GM12878 (cell line): Measurements from ENCODE around the gene FBRSL1. TPM values are rescaled to one million over a fixed set of nuclear protein-coding genes. Genes with fewer than 3 reads are reported as not detected.
A peak's percentile ranks its signal among the peaks of the same experiment; 100 is the strongest.

Source experiments
- CBX3 ChIP-seq: fragments of 200-600 bp; sonication (generic); IDR thresholded peaks from 2 replicates; pipeline ENCODE4 v1.6.1; 2016; ENCODE audit warnings: low read depth, borderline replicate concordance
- CBX5 ChIP-seq: sonication (generic); IDR thresholded peaks from 2 replicates; pipeline ENCODE4 v1.6.1; 2016; ENCODE audit warnings: low read depth, moderate library complexity, mild to moderate bottlenecking, inconsistent platforms
- CHD1 ChIP-seq: IDR thresholded peaks from 2 replicates; pipeline ENCODE4 v1.6.1; 2012; ENCODE audit warnings: low read depth, low read length, improper control_type of control experiment
- CTCF ChIP-seq, 3 experiments: IDR thresholded peaks in 2 of 3; conservative IDR thresholded peaks in 1 of 3; 2 replicates each; pipeline ENCODE4 v1.5.1; 2011; ENCODE audit warnings: low read depth in 3 of 3, low read length in 3 of 3, mild to moderate bottlenecking in 3 of 3, control low read depth in 2 of 3, moderate library complexity in 2 of 3, inconsistent platforms in 1 of 3, mixed read lengths in 1 of 3; ENCODE audit not compliant: control insufficient read depth in 2 of 3, insufficient read depth in 1 of 3; ENCODE audit errors: extremely low read depth in 1 of 3
- FOS ChIP-seq: IDR thresholded peaks from 3 replicates; pipeline ENCODE4 v1.6.1; 2011; ENCODE audit warnings: borderline replicate concordance; ENCODE audit not compliant: insufficient read length; ENCODE audit errors: extremely low read depth
- FOXM1 ChIP-seq: IDR thresholded peaks from 2 replicates; pipeline ENCODE4 v1.6.1; 2012; ENCODE audit warnings: low read depth, mild to moderate bottlenecking, inconsistent platforms, low read length, moderate library complexity
- IKZF1 ChIP-seq: fragments of 450-650 bp; conservative IDR thresholded peaks from 2 replicates; pipeline ENCODE4 v1.6.1; 2017; ENCODE audit warnings: antibody characterized with exemption, mild to moderate bottlenecking
- IRF4 ChIP-seq: IDR thresholded peaks from 2 replicates; pipeline ENCODE4 v1.6.1; 2011; ENCODE audit warnings: low read depth, low read length
- MTA3 ChIP-seq: IDR thresholded peaks from 2 replicates; pipeline ENCODE4 v1.6.1; 2012; ENCODE audit warnings: low read length, inconsistent platforms, borderline replicate concordance
- POLR2A ChIP-seq: IDR thresholded peaks from 2 replicates; pipeline ENCODE4 v1.6.1; 2011; ENCODE audit warnings: low read depth, mild to moderate bottlenecking, low read length
- RELB ChIP-seq: fragments of 450-650 bp; IDR thresholded peaks from 2 replicates; pipeline ENCODE4 v1.6.1; 2017; ENCODE audit warnings: low read depth, mild to moderate bottlenecking, moderate library complexity
- REST ChIP-seq: IDR thresholded peaks from 2 replicates; pipeline ENCODE4 v1.6.1; 2012; ENCODE audit warnings: mild to moderate bottlenecking, low read depth, low read length
- SMAD1 ChIP-seq: fragments of 450-650 bp; IDR thresholded peaks from 2 replicates; pipeline ENCODE4 v1.6.1; 2018; ENCODE audit warnings: mild to moderate bottlenecking, low read depth; ENCODE audit not compliant: partially characterized antibody
- SRF ChIP-seq, 2 experiments: IDR thresholded peaks; 2 replicates each; pipeline ENCODE4 v1.6.1; 2011; ENCODE audit warnings: low read depth in 2 of 2, low read length in 2 of 2, mild to moderate bottlenecking in 1 of 2, moderate library complexity in 1 of 2
- TARDBP ChIP-seq: IDR thresholded peaks from 2 replicates; pipeline ENCODE4 v1.6.1; 2016; ENCODE audit warnings: borderline replicate concordance
- TCF12 ChIP-seq: IDR thresholded peaks from 2 replicates; pipeline ENCODE4 v1.6.1; 2011; ENCODE audit warnings: low read depth, mild to moderate bottlenecking, low read length
- YY1 ChIP-seq: IDR thresholded peaks from 2 replicates; pipeline ENCODE4 v1.6.1; 2011; ENCODE audit warnings: low read depth, mild to moderate bottlenecking, low read length
- ZNF687 ChIP-seq: fragments of 450-650 bp; IDR thresholded peaks from 2 replicates; pipeline ENCODE4 v1.6.1; 2017; ENCODE audit warnings: mild to moderate bottlenecking, moderate library complexity
- ZSCAN29 ChIP-seq: fragments of 450-650 bp; IDR thresholded peaks from 2 replicates; pipeline ENCODE4 v1.6.1; 2017; ENCODE audit warnings: mild to moderate bottlenecking, moderate library complexity
- polyA plus RNA-seq, 11 experiments: library from polyadenylated mRNA; depleted of rRNA in 4 of 11; unstranded in 6 of 11; stranded (reverse) in 5 of 11; fragments of >200 nt; fragmentation: Nextera tagmentation in 4 of 11; fragmentation: Illumina TruSeq in 1 of 11; extraction: Ambion mirVana in 4 of 11; extraction: Trizol in 1 of 11; gene quantifications; 1 replicate in 1 of 11; 2 replicates in 10 of 11; pipeline versions ENCODE4 v1.2.1 to v1.2.3, GENCODE V29; 2011 to 2016; ENCODE audit warnings: inconsistent platforms in 2 of 11, missing spikeins in 2 of 11, low read depth in 1 of 11
- total RNA-seq, 4 experiments: library from RNA; depleted of rRNA in 3 of 4; stranded (reverse); fragments of >200 nt in 3 of 4; fragmentation: Illumina TruSeq in 1 of 4; extraction: Trizol in 1 of 4; gene quantifications; 2 replicates each; pipeline versions ENCODE4 v1.2.1 to v1.2.3, GENCODE V29; 2013 to 2021

Gene FBRSL1
- total and polyA plus RNA-seq, 10 of the 15 experiments (the other 5 are each of a cell fraction or from before 2014, with no cell fraction given), result 0.19 to 55.1 (median 4.1) TPM

- TF ChIP-seq CBX5, result no peak
- no peak for TF ChIP-seq CBX3
- peak; percentile 31 to 85; a peak in 3 of 4 replicates for TF ChIP-seq SRF (IDR thresholded peaks at IDR 0.05; ENCODE audit: low read depth in 2 of 2, low read length in 2 of 2)
- peak; percentile 32; the same call in 1 of the 2 replicates for TF ChIP-seq POLR2A
- TF ChIP-seq MTA3, result no peak
- TF ChIP-seq ZNF687, result no peak
- TF ChIP-seq ZSCAN29, result peak; percentile 90
- TF ChIP-seq TCF12, result no peak
- no peak for TF ChIP-seq CTCF (IDR thresholded peaks at IDR 0.05 in 2 of 3, conservative IDR thresholded peaks at IDR 0.05 in 1 of 3; ENCODE audit: control insufficient read depth in 2 of 3, extremely low read depth in 1 of 3, insufficient read depth in 1 of 3, low read depth in 3 of 3, low read length in 3 of 3)
- no peak for TF ChIP-seq CHD1
- TF ChIP-seq FOS, result no peak
- no peak for TF ChIP-seq REST
- TF ChIP-seq IKZF1, result peak; percentile 25; the same call in 1 of the 2 replicates
- TF ChIP-seq FOXM1, result no peak
- TF ChIP-seq RELB, result no peak
- no peak for TF ChIP-seq IRF4
- no peak for TF ChIP-seq SMAD1
- TF ChIP-seq TARDBP, result no peak
- TF ChIP-seq YY1, result 0 out of 2 replicates have a peak, but pooled peaks have one; percentile 32
Measured at GRCh38 chr12:132559652-132560363, 69.9 kb downstream of the FBRSL1 start (continued).
